PFSK-1 (cell line): ENCODE measurements around the gene ATP6V1C2.

Experiments used
- FOXP2 ChIP-seq: optimal IDR thresholded peaks from 2 replicates; pipeline ENCODE3; 2011; ENCODE audit warnings: borderline replicate concordance, control low read depth, inconsistent platforms; ENCODE audit not compliant: insufficient read depth; ENCODE audit errors: extremely low read length, extremely low read depth
- POLR2AphosphoS5 ChIP-seq: IDR thresholded peaks from 2 replicates; pipeline ENCODE4 v1.6.1; 2012; ENCODE audit warnings: low read depth, mild to moderate bottlenecking, control low read depth, low read length, moderate library complexity
- TAF1 ChIP-seq: IDR thresholded peaks from 2 replicates; pipeline ENCODE4 v1.6.1; 2012; ENCODE audit warnings: low read length, control low read depth, borderline replicate concordance; ENCODE audit not compliant: insufficient read depth
- TF ChIP-seq, protein P1 (sequence below), 2 experiments: IDR thresholded peaks; 2 replicates each; pipeline versions ENCODE4 v1.6.1 to v1.8.0; 2011 to 2012; ENCODE audit warnings: low read depth in 2 of 2, low read length in 2 of 2, control low read depth in 1 of 2, inconsistent platforms in 1 of 2, mild to moderate bottlenecking in 1 of 2, moderate library complexity in 1 of 2; ENCODE audit not compliant: insufficient read depth in 1 of 2

- TF ChIP-seq TAF1 = no peak
- TF ChIP-seq, protein P1, sequence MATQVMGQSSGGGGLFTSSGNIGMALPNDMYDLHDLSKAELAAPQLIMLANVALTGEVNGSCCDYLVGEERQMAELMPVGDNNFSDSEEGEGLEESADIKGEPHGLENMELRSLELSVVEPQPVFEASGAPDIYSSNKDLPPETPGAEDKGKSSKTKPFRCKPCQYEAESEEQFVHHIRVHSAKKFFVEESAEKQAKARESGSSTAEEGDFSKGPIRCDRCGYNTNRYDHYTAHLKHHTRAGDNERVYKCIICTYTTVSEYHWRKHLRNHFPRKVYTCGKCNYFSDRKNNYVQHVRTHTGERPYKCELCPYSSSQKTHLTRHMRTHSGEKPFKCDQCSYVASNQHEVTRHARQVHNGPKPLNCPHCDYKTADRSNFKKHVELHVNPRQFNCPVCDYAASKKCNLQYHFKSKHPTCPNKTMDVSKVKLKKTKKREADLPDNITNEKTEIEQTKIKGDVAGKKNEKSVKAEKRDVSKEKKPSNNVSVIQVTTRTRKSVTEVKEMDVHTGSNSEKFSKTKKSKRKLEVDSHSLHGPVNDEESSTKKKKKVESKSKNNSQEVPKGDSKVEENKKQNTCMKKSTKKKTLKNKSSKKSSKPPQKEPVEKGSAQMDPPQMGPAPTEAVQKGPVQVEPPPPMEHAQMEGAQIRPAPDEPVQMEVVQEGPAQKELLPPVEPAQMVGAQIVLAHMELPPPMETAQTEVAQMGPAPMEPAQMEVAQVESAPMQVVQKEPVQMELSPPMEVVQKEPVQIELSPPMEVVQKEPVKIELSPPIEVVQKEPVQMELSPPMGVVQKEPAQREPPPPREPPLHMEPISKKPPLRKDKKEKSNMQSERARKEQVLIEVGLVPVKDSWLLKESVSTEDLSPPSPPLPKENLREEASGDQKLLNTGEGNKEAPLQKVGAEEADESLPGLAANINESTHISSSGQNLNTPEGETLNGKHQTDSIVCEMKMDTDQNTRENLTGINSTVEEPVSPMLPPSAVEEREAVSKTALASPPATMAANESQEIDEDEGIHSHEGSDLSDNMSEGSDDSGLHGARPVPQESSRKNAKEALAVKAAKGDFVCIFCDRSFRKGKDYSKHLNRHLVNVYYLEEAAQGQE (IDR thresholded peaks at IDR 0.05; ENCODE audit: insufficient read depth in 1 of 2, low read depth in 2 of 2, low read length in 2 of 2) = no peak
- TF ChIP-seq FOXP2 = no peak
- no peak for TF ChIP-seq POLR2AphosphoS5
These were observed 16.8 kb downstream of the ATP6V1C2 start for GRCh38 chr2:10738192-10738591.
